Measurements from ENCODE around the gene CHCHD4. TPM values are rescaled to one million over a fixed set of nuclear protein-coding genes. Genes with fewer than 3 reads are reported as not detected.

The CHCHD4 gene
- total and polyA plus RNA-seq, 2 of the 8 experiments (the other 6 are each of a cell fraction or from before 2014, with no cell fraction given): 15.0 to 22.3 TPM

DNA sequence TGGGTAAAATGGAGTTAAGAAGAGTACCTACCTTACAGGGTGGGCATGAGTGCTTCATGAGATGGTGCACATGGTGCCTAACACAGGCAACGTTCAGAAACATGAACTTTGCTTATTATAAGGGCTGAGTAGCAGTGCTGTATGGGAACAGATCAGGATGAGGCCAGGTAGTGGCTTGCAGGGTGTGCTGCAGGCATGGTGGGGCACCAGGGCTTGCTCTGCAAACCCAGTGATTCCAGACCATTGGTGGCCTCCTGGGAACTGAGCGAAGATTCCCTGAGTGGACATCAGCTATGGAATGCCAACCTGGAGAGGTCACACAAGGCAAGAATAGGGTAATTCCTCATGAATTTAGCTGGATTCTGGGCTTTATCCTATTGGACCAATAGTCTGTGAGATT is 16.0 kb upstream of the CHCHD4 start (continued):
- TF ChIP-seq FOSL1 (IDR thresholded peaks at IDR 0.05; ENCODE audit: insufficient read depth, low read depth, low read length): no peak
- TF ChIP-seq SIN3A (conservative IDR thresholded peaks at IDR 0.05 in 1 of 2, IDR thresholded peaks at IDR 0.05 in 1 of 2; ENCODE audit: low read depth in 1 of 2, low read length in 2 of 2): no peak
- TF ChIP-seq RNF2 (IDR thresholded peaks at IDR 0.05; ENCODE audit: borderline replicate concordance, low read depth, low read length, missing control alignments, poor library complexity, severe bottlenecking): no peak
- TF ChIP-seq RBBP5 (IDR thresholded peaks at IDR 0.05; ENCODE audit: borderline replicate concordance, low read depth, low read length): no peak

Measured in H1 (cell line).